SKM-1 (cell line): ENCODE measurements around the gene PEAR1.

Experiments used
- DNase-seq: peaks from one replicate; lab custom pipeline; 2025; ENCODE audit not compliant: unreplicated experiment; lab: John Stamatoyannopoulos, UW

Gene PEAR1

GRCh38 chr1:156959414-156959813 is 65.9 kb downstream of the PEAR1 start:
- no peak for DNase-seq

GRCh38 chr1:156959925-156960324 is 66.4 kb downstream of the PEAR1 start:
- no peak for DNase-seq

GRCh38 chr1:156961709-156962108 is 68.2 kb downstream of the PEAR1 start:
- DNase-seq: no peak

GRCh38 chr1:156963621-156964020 is 70.1 kb downstream of the PEAR1 start:
- DNase-seq: peak; percentile 20

- DNase-seq: no peak
Measured at GRCh38 chr1:156964441-156964840, 70.9 kb downstream of the PEAR1 start.
